ENCODE measurements around the gene ZNF678. TPM values are rescaled to one million over a fixed set of nuclear protein-coding genes. Genes with fewer than 3 reads are reported as not detected.
"Not testable (repeated sequence)": the region's sequence is repeated elsewhere in the genome, so short reads cannot be mapped to it uniquely, and the experiment has no call there.

Gene ZNF678
- total RNA-seq, 4 donors from 2014 or later, result 2.3 to 7.3 (median 4.9) TPM

DNA sequence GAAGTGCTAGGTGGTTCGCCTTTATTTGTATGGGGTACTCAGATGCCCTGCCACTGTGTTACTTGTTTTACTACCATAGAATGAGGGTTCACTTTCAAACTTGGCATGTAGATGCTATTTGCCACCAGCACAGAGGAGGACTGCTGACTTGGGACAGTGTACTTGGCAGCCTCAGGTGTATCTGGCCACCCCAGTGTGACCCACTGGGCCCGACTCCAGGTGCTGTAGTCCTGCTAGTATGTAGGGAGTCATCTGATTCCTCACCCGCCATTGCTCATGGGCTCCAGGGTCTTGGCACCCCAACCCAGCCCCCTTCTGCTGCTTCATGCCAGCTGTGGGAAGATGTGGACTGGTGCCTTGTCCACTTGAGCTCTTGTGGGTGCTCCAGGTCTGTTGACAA lies 40.0 kb downstream of the ZNF678 start:
- H3K4me1 ChIP-seq, result peaks cover 0 to 6% of the 10 kb centered on the region in 2 donors
- no peak for TF ChIP-seq CTCF (IDR thresholded peaks at IDR 0.05 in 4 of 5, conservative IDR thresholded peaks at IDR 0.05 in 1 of 5)
- TF ChIP-seq POLR2A (IDR thresholded peaks at IDR 0.05), result no peak
- H3K36me3 ChIP-seq, result no peaks in the 10 kb centered on the region
- no peak overlapping the region for H3K27ac ChIP-seq
- DNase-seq (no peak), ATAC-seq (no peak)
- H3K4me3 ChIP-seq, result no peak overlapping the region
- H3K27me3 ChIP-seq, result no peaks in the 10 kb centered on the region
- H3K9me3 ChIP-seq, result no peaks in the 10 kb centered on the region
- in situ Hi-C loops (cut with MboI; ENCODE audit: low sequenced_read_pairs in 4 of 4) (no loop called here), intact Hi-C loops (cut with DNase I; ENCODE audit: low total_unique reads) (no loop called here)

GRCh38 chr1:227604446-227604845 lies 41.1 kb downstream of the ZNF678 start:
- TF ChIP-seq CTCF (IDR thresholded peaks at IDR 0.05 in 4 of 5, conservative IDR thresholded peaks at IDR 0.05 in 1 of 5), result no peak
- TF ChIP-seq POLR2A (IDR thresholded peaks at IDR 0.05), result no peak
- no peak overlapping the region for H3K27ac ChIP-seq
- H3K27me3 ChIP-seq, result no peaks in the 10 kb centered on the region
- DNase-seq, result no peak
- no peaks in the 10 kb centered on the region for H3K36me3 ChIP-seq
- H3K4me1 ChIP-seq, result peaks cover 0 to 6% of the 10 kb centered on the region in 2 donors
- in situ Hi-C loops (cut with MboI; ENCODE audit: low sequenced_read_pairs in 4 of 4), result no loop called here
- no peaks in the 10 kb centered on the region for H3K9me3 ChIP-seq
- no peak overlapping the region for H3K4me3 ChIP-seq
- intact Hi-C loops (cut with DNase I; ENCODE audit: low total_unique reads), result no loop called here
- ATAC-seq, result no peak

DNA sequence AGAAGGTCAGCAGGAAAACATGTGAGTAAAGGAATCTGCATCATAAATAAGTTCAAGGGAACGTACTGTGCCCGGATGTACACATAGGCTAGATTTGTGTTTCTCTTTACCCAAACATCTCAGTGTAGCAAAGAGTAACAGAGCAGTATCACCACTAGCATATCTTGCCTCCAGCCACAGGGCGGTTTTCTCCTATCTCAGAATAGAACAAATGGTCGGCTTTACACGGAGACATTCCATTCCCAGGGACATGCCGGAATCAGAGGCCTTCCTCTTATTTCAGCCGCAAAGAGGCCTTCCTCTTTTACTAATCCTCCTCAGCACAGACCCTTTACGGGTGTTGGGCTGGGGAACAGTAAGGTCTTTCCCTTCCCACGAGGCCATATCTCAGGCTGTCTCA lies 42.9 kb downstream of the ZNF678 start:
- in situ Hi-C loops (cut with MboI; ENCODE audit: low sequenced_read_pairs in 4 of 4); intact Hi-C loops (cut with DNase I; ENCODE audit: low total_unique reads); H3K36me3 ChIP-seq; H3K4me3 ChIP-seq; DNase-seq; H3K27me3 ChIP-seq; ATAC-seq; H3K4me1 ChIP-seq; H3K27ac ChIP-seq; H3K9me3 ChIP-seq: not testable (repeated sequence)

- Histone ChIP-seq H3K4me3 (no peak overlapping the region), H3K4me1 (peaks cover 0 to 6% of the 10 kb centered on the region in 2 donors), H3K9me3 (no peaks in the 10 kb centered on the region), H3K27me3 (no peaks in the 10 kb centered on the region), H3K27ac (no peak overlapping the region), H3K36me3 (no peaks in the 10 kb centered on the region)
- no peak for ATAC-seq
- no peak for TF ChIP-seq POLR2A (IDR thresholded peaks at IDR 0.05)
- TF ChIP-seq CTCF (IDR thresholded peaks at IDR 0.05 in 4 of 5, conservative IDR thresholded peaks at IDR 0.05 in 1 of 5), result no peak
- intact Hi-C loops (cut with DNase I; ENCODE audit: low total_unique reads), result no loop called here
- DNase-seq, result no peak
- in situ Hi-C loops (cut with MboI; ENCODE audit: low sequenced_read_pairs in 4 of 4), result no loop called here
These were observed 44.1 kb downstream of the ZNF678 start for GRCh38 chr1:227607336-227607898.

DNA sequence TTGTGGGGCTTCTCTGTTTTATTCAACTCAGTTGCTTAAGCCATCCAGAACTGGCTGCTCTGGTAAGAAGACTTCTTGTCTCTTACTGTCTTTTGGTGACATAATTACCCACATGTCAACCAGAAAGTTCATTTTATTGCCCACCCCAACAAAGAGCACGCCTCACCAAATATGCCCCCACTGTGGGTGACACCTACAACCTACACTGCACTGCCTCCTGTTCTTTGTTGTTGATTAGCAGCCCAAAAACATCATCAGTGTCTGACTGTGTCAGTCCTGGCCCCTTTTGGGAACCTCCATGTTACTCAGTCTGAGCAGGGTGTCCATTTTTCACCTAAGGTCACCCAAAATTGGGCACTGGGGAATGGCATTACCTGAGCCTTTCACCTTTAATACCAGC lies 49.3 kb downstream of the ZNF678 start:
- no peak for TF ChIP-seq CTCF (IDR thresholded peaks at IDR 0.05 in 4 of 5, conservative IDR thresholded peaks at IDR 0.05 in 1 of 5)
- TF ChIP-seq POLR2A (IDR thresholded peaks at IDR 0.05), result no peak
- H3K27ac ChIP-seq, result no peak overlapping the region
- ATAC-seq (no peak), DNase-seq (no peak)
- H3K9me3 ChIP-seq, result no peaks in the 10 kb centered on the region
- intact Hi-C loops (cut with DNase I; ENCODE audit: low total_unique reads) (no loop called here), in situ Hi-C loops (cut with MboI; ENCODE audit: low sequenced_read_pairs in 4 of 4) (no loop called here)
- no peaks in the 10 kb centered on the region for H3K36me3 ChIP-seq
- no peaks in the 10 kb centered on the region for H3K4me1 ChIP-seq
- no peaks in the 10 kb centered on the region for H3K27me3 ChIP-seq
- no peak overlapping the region for H3K4me3 ChIP-seq
